NCI-H146 treated with DMSO at 0.1 percent for 48 hours (cell line): ENCODE data around the gene MAP2K3.
"Not testable (repeated sequence)": the region's sequence is repeated elsewhere in the genome, so short reads cannot be mapped to it uniquely, and the experiment has no call there.

ENCODE experiments used
- DNase-seq: peaks from one replicate; lab custom pipeline; 2025; ENCODE audit not compliant: unreplicated experiment; lab: John Stamatoyannopoulos, UW

The MAP2K3 gene

GRCh38 chr17:21310061-21310765 lies 25.7 kb downstream of the MAP2K3 start:
- not testable (repeated sequence) for DNase-seq

- DNase-seq: not testable (repeated sequence)
Measured at GRCh38 chr17:21310766-21311602, 26.5 kb downstream of the MAP2K3 start.

- no peak for DNase-seq
Measured at GRCh38 chr17:21313320-21313719, 28.8 kb downstream of the MAP2K3 start.

- DNase-seq: not testable (repeated sequence)
Measured at GRCh38 chr17:21313761-21314160, 29.2 kb downstream of the MAP2K3 start.

GRCh38 chr17:21314261-21314664 lies 29.8 kb downstream of the MAP2K3 start:
- DNase-seq: not testable (repeated sequence)

GRCh38 chr17:21314701-21315111 lies 30.2 kb downstream of the MAP2K3 start:
- not testable (repeated sequence) for DNase-seq

- DNase-seq: not testable (repeated sequence)
Measured at GRCh38 chr17:21315246-21316000, 30.9 kb downstream of the MAP2K3 start.

GRCh38 chr17:21316212-21316886 lies 31.8 kb downstream of the MAP2K3 start:
- DNase-seq: not testable (repeated sequence)

GRCh38 chr17:21316887-21317500 lies 32.5 kb downstream of the MAP2K3 start:
- DNase-seq: not testable (repeated sequence)

GRCh38 chr17:21317821-21318220 lies 33.3 kb downstream of the MAP2K3 start:
- DNase-seq: not testable (repeated sequence)

GRCh38 chr17:21318439-21318838 lies 33.9 kb downstream of the MAP2K3 start:
- DNase-seq: no peak

GRCh38 chr17:21318856-21319255 lies 34.3 kb downstream of the MAP2K3 start:
- not testable (repeated sequence) for DNase-seq

- not testable (repeated sequence) for DNase-seq
Measured at GRCh38 chr17:21319256-21319655, 34.7 kb downstream of the MAP2K3 start.

GRCh38 chr17:21319686-21320375 lies 35.3 kb downstream of the MAP2K3 start:
- DNase-seq: not testable (repeated sequence)

- not testable (repeated sequence) for DNase-seq
Measured at GRCh38 chr17:21320430-21320829, 35.9 kb downstream of the MAP2K3 start.

GRCh38 chr17:21321061-21321460 lies 36.5 kb downstream of the MAP2K3 start:
- DNase-seq: not testable (repeated sequence)

GRCh38 chr17:21321744-21322191 lies 37.3 kb downstream of the MAP2K3 start:
- not testable (repeated sequence) for DNase-seq

- not testable (repeated sequence) for DNase-seq
Measured at GRCh38 chr17:21323257-21324111, 39.0 kb downstream of the MAP2K3 start.

- not testable (repeated sequence) for DNase-seq
Measured at GRCh38 chr17:21324741-21325140, 40.2 kb downstream of the MAP2K3 start.
